Spleen (tissue), 11 donors: ENCODE results near the gene PSMB7. TPM values are rescaled to one million over a fixed set of nuclear protein-coding genes. Genes with fewer than 3 reads are reported as not detected.

Source experiments
- DNase-seq: peaks from one replicate; pipeline ENCODE4 v3.0.0-alpha.2; 2020
- H3K27ac ChIP-seq, 8 donors: fragments of 200-600 bp; sonication (generic) in 7 of 8; 1 replicate in 4 of 8; 2 replicates in 4 of 8; pipeline versions ENCODE4 v1.5.0 to v1.8.0; 2016 to 2021; ENCODE audit warnings: inconsistent platforms in 4 of 8, mild to moderate bottlenecking in 4 of 8, moderate library complexity in 1 of 8
- H3K27me3 ChIP-seq, 7 donors: fragments of 200-600 bp; sonication (generic) in 6 of 7; replicated peaks in 1 of 7; 1 replicate in 4 of 7; 2 replicates in 3 of 7; pipeline versions ENCODE4 v1.5.0 to v1.8.0; 2016 to 2021; ENCODE audit warnings: inconsistent platforms in 3 of 7, mild to moderate bottlenecking in 1 of 7
- H3K36me3 ChIP-seq, 6 donors: fragments of 200-600 bp; sonication (generic) in 5 of 6; 1 replicate in 4 of 6; 2 replicates in 2 of 6; pipeline versions ENCODE4 v1.5.0 to v1.8.0; 2016 to 2021; ENCODE audit warnings: inconsistent platforms in 2 of 6
- H3K4me1 ChIP-seq, 6 donors: fragments of 200-600 bp; sonication (generic) in 5 of 6; 1 replicate in 3 of 6; 2 replicates in 3 of 6; pipeline versions ENCODE4 v1.5.0 to v1.8.0; 2016 to 2021; ENCODE audit warnings: inconsistent platforms in 3 of 6
- H3K4me3 ChIP-seq, 8 donors: fragments of 200-600 bp; sonication (generic) in 7 of 8; 1 replicate in 4 of 8; 2 replicates in 4 of 8; pipeline versions ENCODE4 v1.5.0 to v1.8.0; 2016 to 2021; ENCODE audit warnings: inconsistent platforms in 4 of 8, mild to moderate bottlenecking in 4 of 8, moderate library complexity in 2 of 8
- H3K9me3 ChIP-seq, 8 donors: fragments of 200-600 bp; sonication (generic) in 7 of 8; 1 replicate in 4 of 8; 2 replicates in 4 of 8; pipeline versions ENCODE4 v1.5.0 to v1.8.0; 2016 to 2021; ENCODE audit warnings: inconsistent platforms in 4 of 8
- POLR2A ChIP-seq, 3 donors: fragments of 450-650 bp; IDR thresholded peaks; one replicate each; pipeline ENCODE4 v1.5.1; 2017; ENCODE audit warnings: antibody characterized with exemption in 3 of 3, mild to moderate bottlenecking in 1 of 3
- POLR2AphosphoS5 ChIP-seq, 3 donors: sonication (generic); formaldehyde crosslinking; IDR thresholded peaks; one replicate each; pipeline ENCODE4 v1.5.1; 2017; ENCODE audit warnings: antibody characterized with exemption in 3 of 3
- WGBS, 5 donors: extraction: QIAGEN DNeasy Blood & Tissue Kit in 3 of 5; methylation state at CpG; one replicate each; pipeline versions ENCODE4 v1.1.5 to v1.1.7; 2013 to 2018; 5-methylcytosine and 5-hydroxymethylcytosine counted together
- intact Hi-C: fragments of 100-400 bp; cut with DNase I; formaldehyde crosslinking; loops from one replicate; pipeline ENCODE4 v1.15.0; 2023; ENCODE audit warnings: low total_unique reads
- polyA plus RNA-seq, 3 donors: library from polyadenylated mRNA; stranded (reverse); fragments of 200-250 nt; gene quantifications; one replicate each; pipeline ENCODE4 v1.2.1, GENCODE V29; 2013
- total RNA-seq, 7 donors: library from RNA; depleted of rRNA in 3 of 7; stranded (reverse); fragments of >200 nt in 3 of 7; fragmentation: NEBNext Ultra II Directional in 4 of 7; extraction: Animal tissue kit (Norgen Biotek cat#: 25700) in 4 of 7; gene quantifications; one replicate each; pipeline versions ENCODE4 v1.1.0 to v1.2.1, GENCODE V29; 2016 to 2021
- TF ChIP-seq, protein P1 (sequence below), 11 experiments: fragments of 200-600 bp in 7 of 11; fragments of 450-650 bp in 4 of 11; sonication (generic) in 4 of 11; IDR thresholded peaks in 8 of 11; conservative IDR thresholded peaks in 3 of 11; 1 replicate in 7 of 11; 2 replicates in 4 of 11; pipeline versions ENCODE4 v1.4.0 to v1.8.0; 2016 to 2021; ENCODE audit warnings: antibody characterized with exemption in 11 of 11, inconsistent platforms in 4 of 11, mild to moderate bottlenecking in 1 of 11
- donor health status: healthy with polysubstance abuse.
- donor health status: DM: no; HTN: no; CAD: no; lungs with moderate emphysema.
- donor health status: DM: no; HTN: no; CAD: no.
- donor health status: Bipolar disorder and iron deficiency.
- donor health status: healthy.
- donor health status: DM: no; HTN: no; CAD: no.
- donor health status: DM: yes; HTN: yes; CAD: no.

Gene PSMB7
- total and polyA plus RNA-seq, 10 donors = 71.3 to 143 (median 108) TPM

DNA sequence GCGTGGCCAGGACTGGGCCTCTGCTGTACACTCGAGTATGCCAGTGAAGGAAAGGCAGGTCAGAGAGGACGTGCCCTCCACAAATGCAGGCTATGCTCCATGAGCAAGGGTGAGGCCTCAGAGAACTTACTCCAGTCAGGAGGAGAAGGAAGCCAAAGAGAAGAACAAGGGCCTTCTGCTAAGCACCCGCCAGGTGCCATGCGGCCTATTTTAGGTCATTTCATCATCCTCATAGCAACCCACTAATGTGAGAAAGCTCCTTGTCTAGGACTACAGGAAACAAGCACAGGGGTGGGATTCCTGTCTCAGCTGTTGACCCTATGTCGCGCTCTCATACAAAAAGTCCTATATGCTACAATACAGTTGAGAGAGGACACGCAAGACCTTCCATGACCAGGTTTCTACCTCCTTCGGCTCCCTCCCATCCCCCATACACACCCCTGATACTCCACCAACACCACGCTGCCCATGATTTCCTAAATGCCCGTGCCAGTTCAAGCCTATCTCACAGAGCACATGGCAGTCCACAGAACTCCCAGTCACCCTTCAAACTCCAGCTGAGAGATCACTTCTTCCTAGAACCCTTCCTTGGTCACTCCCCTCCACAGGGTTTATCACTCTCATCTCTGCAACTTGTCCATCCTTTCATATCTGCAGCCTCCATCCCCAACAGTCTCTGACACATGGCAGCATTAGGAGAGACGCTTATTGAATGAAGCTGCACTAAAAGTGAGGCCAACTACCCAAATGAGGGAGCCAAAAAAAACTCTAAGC, 26.8 kb downstream of the PSMB7 start:
- no peak for DNase-seq
- TF ChIP-seq POLR2A (IDR thresholded peaks at IDR 0.05) = no peak
- TF ChIP-seq POLR2AphosphoS5 (IDR thresholded peaks at IDR 0.05) = no peak
- TF ChIP-seq, protein P1, sequence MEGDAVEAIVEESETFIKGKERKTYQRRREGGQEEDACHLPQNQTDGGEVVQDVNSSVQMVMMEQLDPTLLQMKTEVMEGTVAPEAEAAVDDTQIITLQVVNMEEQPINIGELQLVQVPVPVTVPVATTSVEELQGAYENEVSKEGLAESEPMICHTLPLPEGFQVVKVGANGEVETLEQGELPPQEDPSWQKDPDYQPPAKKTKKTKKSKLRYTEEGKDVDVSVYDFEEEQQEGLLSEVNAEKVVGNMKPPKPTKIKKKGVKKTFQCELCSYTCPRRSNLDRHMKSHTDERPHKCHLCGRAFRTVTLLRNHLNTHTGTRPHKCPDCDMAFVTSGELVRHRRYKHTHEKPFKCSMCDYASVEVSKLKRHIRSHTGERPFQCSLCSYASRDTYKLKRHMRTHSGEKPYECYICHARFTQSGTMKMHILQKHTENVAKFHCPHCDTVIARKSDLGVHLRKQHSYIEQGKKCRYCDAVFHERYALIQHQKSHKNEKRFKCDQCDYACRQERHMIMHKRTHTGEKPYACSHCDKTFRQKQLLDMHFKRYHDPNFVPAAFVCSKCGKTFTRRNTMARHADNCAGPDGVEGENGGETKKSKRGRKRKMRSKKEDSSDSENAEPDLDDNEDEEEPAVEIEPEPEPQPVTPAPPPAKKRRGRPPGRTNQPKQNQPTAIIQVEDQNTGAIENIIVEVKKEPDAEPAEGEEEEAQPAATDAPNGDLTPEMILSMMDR (IDR thresholded peaks at IDR 0.05 in 8 of 11, conservative IDR thresholded peaks at IDR 0.05 in 3 of 11) = no peak
- Histone ChIP-seq H3K9me3 (no peaks in the 10 kb centered on the region), H3K27me3 (no peaks in the 10 kb centered on the region), H3K4me1 (peaks cover 3 to 84% (median 61%) of the 10 kb centered on the region in 6 donors), H3K27ac (no peak overlapping the region), H3K4me3 (no peak overlapping the region), H3K36me3 (peaks cover 0 to 30% (median 13%) of the 10 kb centered on the region in 6 donors)
- 68 to 87% (median 80%) methylated on average over 12 of the region's 12 CpGs for WGBS, 5 donors
- intact Hi-C loops = no loop called here

DNA sequence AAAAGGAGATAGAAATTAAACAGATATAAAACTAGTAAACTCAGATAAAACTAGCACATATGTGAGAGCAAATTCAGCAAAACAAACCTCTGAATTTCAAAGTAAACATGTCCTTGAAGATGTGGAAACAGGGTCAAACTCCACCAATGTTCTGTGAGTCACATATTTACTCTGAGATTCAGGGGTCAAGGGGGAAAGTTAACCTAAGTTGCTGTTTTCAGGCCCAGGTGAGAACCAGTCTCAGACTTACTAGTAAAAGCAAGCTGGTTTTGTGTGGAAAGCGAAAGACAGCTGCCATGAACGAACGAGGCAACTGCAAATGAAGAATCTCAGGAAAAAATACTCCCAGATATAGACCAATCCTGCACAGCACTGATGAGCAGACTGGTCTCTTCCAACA, 29.0 kb downstream of the PSMB7 start:
- TF ChIP-seq, protein P1 (IDR thresholded peaks at IDR 0.05 in 8 of 11, conservative IDR thresholded peaks at IDR 0.05 in 3 of 11) = no peak
- no peak for TF ChIP-seq POLR2AphosphoS5 (IDR thresholded peaks at IDR 0.05)
- no peak for TF ChIP-seq POLR2A (IDR thresholded peaks at IDR 0.05)
- no peak for DNase-seq
- 67 to 90% (median 81%) methylated on average over 3 of the region's 3 CpGs for WGBS, 5 donors
- H3K4me3 ChIP-seq = no peak overlapping the region
- intact Hi-C loops = no loop called here
- H3K9me3 ChIP-seq = no peaks in the 10 kb centered on the region
- H3K27me3 ChIP-seq = no peaks in the 10 kb centered on the region
- H3K4me1 ChIP-seq = peaks cover 3 to 68% (median 42%) of the 10 kb centered on the region in 6 donors
- H3K36me3 ChIP-seq = peaks cover 0 to 39% (median 25%) of the 10 kb centered on the region in 6 donors
- H3K27ac ChIP-seq = peak overlapping the region in 3 of 8 donors; percentile 3 to 28 (median 12)

DNA sequence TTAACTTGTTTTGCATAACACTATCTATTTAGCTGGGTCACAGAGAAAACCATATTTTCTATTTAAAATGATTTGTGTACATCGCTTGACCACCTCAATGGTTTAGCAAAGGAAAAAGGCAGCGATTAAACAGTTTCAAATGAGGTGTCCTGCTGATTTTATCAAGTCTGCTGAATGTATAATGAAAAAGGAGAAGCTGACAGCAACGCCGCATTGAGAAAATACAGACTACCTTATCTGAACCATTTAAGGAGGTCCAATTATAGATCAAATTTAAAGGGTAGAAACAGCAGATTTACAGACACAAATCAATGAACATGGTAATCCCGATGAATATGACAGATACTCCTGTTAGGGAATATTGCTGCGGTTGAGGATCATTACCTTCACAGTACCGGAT, 29.6 kb downstream of the PSMB7 start:
- Histone ChIP-seq H3K27ac (peak overlapping the region in 2 of 8 donors; percentile 3 to 12), H3K9me3 (no peaks in the 10 kb centered on the region), H3K36me3 (peaks cover 0 to 45% (median 25%) of the 10 kb centered on the region in 6 donors), H3K4me1 (peaks cover 3 to 68% (median 39%) of the 10 kb centered on the region in 6 donors), H3K4me3 (no peak overlapping the region), H3K27me3 (no peaks in the 10 kb centered on the region)
- no peak for DNase-seq
- 62 to 83% (median 72%) methylated on average over 7 of the region's 7 CpGs for WGBS, 5 donors
- TF ChIP-seq POLR2AphosphoS5 (IDR thresholded peaks at IDR 0.05) (no peak), POLR2A (IDR thresholded peaks at IDR 0.05) (no peak)
- TF ChIP-seq, protein P1 (IDR thresholded peaks at IDR 0.05 in 8 of 11, conservative IDR thresholded peaks at IDR 0.05 in 3 of 11) = no peak
- intact Hi-C loops = no loop called here

GRCh38 chr9:124384846-124385245, 30.4 kb downstream of the PSMB7 start:
- Histone ChIP-seq H3K9me3 (no peaks in the 10 kb centered on the region), H3K4me1 (peaks cover 3 to 67% (median 35%) of the 10 kb centered on the region in 6 donors), H3K27ac (no peak overlapping the region), H3K4me3 (no peak overlapping the region), H3K36me3 (peaks cover 0 to 53% (median 33%) of the 10 kb centered on the region in 6 donors), H3K27me3 (no peaks in the 10 kb centered on the region)
- intact Hi-C loops = no loop called here
- TF ChIP-seq POLR2AphosphoS5 (IDR thresholded peaks at IDR 0.05) (no peak), POLR2A (IDR thresholded peaks at IDR 0.05) (no peak)
- TF ChIP-seq, protein P1 (IDR thresholded peaks at IDR 0.05 in 8 of 11, conservative IDR thresholded peaks at IDR 0.05 in 3 of 11) = no peak
- DNase-seq = no peak
- 84 to 93% (median 90%) methylated on average over 5 of the region's 5 CpGs for WGBS, 5 donors
